ENCODE measurements around the gene GGCX.
"Not testable (repeated sequence)": the region's sequence is repeated elsewhere in the genome, so short reads cannot be mapped to it uniquely, and the experiment has no call there.

The GGCX gene

DNA sequence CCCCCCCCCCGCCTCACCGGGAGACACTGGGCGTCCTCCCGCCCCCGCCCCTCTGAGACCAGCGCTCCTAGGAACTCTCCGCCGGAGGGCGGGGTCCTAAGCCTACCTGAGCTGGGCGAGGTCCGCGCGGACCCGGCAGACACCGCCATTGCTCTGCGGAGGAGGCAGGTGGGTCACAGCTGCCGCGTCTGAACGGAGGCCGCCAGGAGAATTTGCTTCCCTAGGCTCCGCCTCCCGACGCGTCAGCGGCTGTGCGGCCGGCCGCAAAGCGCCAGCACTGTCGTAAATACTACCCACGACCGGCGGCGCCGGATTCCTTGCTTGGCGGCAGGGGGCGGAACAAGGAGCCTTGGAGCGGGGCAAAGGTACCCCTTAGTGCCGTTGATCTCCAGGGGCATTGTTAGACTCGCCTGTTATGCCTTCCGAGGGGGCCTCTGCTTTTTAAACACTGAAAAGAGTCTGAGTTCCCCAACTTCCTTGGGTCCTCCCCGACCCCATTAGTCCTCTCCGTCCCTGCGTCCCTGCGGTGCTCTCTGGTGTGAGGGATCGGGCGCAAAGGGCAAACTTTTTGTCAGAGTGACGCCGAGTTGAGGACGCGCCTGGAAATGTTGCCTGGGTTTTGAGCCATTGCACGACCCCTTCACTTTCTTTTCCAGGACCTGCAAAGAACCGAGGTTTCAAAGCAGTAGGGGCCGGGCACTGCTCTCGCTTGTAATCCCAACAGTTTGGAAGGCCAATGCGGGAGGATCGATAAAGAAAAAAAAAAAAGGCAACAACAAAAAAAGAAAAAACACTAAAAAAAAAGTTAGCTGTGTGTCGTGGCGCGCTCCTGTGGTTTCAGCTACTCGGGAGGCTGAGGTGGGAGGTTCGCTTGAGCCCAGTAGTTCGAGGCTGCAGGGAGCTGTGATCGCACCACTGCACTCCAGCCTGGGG is at the start of gene GGCX:
Gene GGCX (minus strand): TSS at position 214 of the 933 bp plus-strand sequence. CDS start 65 bp downstream, at position 149.
- DNase-seq (ENCODE audit: low read depth): peak; percentile 95

DNA sequence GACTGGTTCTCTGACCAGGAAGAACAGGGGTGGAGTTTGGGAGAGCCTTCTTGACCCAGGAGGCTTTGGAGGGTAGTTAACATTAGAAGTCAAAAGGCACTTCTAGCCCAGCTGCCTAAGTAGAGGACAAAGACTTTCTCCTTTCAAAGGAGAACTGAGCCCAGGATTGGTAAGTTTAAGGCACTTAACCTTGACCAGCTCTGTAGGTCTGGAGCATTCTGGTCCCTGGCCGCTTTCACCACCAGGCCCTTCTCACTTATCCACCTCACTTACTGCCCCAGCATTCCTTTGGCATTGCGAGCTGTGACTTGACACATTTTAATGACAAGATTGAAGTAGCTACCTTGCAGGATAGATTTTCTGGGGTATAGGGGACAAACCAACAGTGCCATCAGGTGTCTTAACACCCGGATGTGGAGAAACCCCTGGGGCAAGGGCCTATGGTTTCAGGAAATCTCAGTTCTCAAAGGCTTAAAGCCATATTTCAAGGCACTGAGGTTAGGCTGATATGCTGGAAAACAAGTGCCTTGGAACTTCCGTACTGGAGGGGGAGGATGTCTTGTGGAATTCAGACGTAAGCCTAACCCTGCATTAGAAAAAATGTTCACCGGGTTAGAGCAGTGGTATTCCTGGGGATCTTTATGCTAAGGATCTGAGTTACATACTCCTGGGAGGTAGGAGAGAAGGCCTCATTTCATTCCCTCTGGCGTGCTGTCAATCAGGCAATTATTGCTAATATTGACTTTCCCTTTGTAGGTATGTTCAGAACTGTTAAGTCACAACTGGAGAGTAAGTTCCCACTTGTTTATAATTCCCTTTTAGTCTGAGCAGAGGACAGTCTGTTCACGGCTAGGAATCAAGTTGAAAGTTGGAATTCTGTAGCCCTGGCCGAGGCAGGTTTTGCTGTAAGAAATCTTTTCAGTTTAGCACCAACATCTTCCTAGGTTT is 46.2 kb upstream of the GGCX start:
- DNase-seq (ENCODE audit: low read depth): no peak

DNA sequence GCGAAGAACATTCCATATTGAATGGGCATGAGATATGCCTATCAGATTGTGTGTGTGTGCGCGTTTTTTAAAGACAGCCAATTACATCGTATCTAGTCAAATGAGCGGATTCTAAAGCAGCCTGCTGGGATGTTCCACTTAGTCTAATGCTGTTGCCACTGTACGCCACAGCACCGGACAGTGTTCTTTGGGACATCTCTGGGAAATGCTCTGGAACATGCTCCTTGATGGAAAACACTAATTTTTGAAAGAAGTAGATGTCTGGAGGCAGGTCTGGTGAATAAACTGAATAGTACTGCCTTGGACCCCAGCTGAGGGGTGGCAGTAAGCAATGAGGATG is 44.8 kb upstream of the GGCX start:
- DNase-seq (ENCODE audit: low read depth): no peak

DNA sequence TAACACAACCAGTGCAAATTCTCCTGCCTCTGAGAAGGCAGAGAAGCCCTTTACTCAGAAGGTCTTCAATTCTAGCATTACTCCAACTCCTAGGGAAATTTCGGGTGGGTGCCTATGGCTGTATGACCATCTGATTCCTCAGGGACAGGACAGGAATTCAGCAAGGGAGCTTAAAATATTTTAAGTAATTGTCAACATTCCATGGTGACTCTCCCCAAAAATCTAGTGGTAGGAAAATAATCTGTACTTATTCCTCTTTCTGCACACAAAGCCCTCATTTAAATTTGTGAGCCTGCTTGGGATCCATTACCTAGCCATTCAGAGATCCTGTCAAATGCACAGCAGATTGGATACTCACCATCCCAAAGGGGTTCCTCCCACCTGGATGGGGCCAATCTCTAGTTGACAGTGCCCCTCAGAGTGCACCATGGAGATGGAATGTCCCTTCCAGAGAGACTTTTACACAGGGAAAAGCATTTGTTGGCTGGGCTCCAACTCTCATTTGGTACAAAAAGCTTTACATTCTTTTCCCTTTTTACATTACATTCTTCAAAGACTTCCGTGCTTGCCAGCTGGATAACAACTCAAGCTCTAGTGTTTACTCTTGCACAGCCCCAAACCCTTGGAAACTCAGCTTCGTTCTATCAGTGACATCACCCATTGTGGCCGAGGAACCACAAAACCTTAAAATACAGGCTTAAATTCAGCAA is 44.3 kb upstream of the GGCX start:
- no peak for DNase-seq (ENCODE audit: low read depth)

DNA sequence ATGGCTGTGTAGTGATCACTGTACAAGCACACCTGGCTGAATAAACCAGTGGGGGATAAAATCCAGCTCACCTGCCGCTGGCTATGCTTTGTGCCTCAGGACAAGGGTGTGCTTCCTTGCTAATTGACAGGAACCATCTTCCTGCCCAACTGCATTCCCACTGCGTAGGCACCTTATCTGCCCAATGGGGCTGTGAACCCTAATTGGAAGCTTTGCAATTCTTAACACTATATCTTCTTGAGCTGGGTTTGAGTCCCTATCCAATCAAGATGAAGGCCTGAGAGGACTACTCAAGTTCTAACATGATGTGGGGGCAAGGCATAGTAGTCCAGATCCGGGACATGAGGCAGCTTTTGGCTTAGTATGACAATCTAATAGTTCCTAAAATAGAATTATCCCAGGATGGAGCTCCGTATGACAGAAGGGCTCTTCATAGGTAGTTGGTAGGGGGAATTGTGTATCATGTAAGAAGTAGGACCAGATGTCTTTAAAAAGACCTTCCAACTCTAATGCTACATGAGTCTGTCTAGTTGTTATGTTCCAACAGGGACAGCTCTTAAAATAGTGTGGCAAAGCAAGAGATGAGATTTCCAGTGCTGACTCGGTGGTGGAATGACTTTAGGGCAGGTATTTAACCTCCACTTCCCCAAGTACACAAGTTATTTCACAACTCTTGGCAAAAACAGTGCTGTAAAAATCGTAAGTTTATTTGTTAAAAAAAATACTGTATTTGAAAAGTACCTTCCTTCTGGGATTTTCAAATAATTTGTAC is 43.5 kb upstream of the GGCX start:
- DNase-seq (ENCODE audit: low read depth): no peak

DNA sequence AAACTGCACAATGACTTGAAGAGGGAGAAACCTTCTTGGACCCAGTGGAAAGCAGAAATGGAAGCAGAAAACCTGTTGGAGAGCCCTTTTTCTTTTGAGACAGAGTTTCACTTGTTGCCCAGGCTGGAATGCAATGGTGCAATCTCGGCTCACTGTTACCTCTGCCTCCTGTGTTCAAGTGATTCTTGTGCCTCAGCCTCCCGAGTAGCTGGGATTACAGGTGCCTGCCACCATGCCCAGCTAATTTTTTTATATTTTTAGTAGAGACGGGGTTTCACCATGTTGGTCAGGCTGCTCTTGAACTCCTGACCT is 42.8 kb upstream of the GGCX start:
- not testable (repeated sequence) for DNase-seq (ENCODE audit: low read depth)

DNA sequence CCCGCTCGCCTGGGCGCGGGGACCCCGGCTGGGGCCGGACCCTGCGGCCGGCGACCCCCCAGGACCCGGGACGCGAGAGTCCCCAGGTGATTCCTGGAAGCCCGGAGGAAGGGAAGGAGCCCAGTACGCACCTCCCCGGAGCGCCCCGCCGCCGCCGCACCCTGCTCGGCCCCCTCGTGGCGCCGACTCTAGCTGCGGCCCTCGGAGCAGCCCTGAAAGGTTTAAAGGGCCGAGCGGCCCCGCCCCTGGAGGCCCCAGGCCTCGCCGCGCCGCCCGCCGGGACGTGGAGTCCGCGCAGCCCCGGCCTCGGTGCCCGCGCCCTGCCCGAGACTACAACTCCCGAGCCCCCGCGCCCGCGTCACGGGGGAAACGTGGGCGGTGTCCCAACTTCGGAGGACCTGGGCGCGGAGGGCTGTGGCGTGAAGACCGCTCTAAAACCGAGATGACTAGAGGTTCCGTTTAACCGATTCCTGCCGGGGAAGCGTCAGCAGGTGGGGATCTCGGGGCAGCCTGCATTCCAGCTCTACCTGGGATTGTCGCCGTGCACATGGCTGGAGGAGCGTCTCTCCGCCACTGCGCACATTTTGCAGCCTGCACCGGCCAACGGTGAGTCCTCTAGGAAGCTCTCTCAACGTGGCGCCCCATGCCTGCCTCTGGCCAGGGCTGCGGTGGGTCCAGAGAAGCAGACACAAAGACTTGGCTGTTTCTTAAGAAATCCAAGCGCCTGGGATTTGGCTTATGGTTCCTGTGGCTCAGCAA is 41.4 kb upstream of the GGCX start, which contains the start of gene TMEM150A:
Gene TMEM150A (minus strand): TSS at position 223 of the 759 bp plus-strand sequence. CDS start 750 bp downstream, outside the sequence.
- DNase-seq (ENCODE audit: low read depth): peak; percentile 83

DNA sequence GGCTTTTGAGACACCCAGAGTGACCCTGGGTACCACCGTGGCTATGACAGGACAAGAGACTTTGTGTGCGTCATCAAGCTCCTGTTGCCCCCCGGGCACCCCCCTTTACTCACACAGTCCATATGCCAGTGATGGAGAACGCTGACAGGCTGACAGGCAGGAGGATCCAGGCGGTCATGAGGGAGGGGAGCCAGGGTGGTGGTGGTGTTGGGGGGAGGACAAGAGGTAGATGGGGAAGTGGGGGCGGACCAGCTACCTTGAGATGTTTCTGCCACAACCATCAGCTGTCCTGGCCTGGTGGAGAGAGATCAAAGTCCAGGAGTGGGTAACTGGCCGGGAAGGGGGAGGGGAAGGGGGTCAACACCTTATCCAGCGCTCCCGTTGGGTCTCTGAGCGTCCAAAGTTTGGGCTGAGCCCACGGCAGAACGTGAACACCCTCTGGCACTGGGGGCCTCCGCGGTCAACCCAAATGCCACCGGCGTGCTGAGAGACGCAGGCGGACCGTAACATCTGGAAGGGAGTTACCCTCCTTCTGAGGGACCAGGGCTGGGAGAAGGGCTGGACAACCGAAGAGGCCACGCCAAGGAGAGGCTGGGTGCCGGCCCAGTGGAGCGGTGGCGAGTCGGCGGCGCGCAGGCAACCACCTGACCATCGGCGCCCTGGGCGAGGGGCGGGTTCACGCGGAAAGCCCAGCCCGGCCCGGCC is 40.6 kb upstream of the GGCX start:
- no peak for DNase-seq (ENCODE audit: low read depth)

DNA sequence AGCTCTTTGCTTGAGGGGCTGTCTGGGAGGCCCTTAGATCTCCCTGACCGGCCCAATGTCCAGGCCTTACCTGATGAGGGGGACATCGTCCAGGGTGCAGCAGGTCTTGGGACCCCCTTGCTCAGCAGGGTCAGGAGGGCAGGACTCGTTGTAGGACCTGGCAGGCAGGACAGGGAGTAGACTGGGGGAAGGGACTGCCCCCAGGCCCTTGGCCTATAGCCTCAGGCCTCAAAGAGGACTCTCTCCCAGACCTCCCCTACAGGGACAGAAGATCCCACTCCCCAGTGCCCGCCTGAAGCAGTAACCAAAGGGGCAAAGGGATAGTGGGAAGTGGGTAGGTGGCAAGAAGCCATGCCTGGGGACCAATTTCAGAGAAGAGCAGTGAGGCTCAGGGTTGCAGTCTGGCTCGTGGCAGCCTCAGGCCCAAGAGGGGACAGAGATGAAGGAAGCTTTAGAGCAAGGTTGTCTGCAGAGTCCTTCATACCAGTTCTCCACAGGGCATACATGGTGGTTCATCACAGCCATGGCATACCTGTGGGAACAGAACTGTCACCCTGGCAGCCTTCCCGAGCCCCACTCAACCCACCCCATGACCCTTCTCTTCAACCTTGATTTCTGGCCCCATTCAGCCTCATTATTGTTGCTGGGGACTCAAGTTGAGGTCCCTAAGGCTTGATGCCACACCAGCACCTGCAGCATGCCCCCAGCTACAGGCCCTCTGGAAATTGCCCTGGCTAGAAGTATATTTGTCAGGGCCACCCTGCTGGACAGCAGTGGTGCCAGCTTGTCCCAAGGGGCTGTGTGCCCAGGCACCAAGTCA is 39.9 kb upstream of the GGCX start:
- DNase-seq (ENCODE audit: low read depth): no peak

DNA sequence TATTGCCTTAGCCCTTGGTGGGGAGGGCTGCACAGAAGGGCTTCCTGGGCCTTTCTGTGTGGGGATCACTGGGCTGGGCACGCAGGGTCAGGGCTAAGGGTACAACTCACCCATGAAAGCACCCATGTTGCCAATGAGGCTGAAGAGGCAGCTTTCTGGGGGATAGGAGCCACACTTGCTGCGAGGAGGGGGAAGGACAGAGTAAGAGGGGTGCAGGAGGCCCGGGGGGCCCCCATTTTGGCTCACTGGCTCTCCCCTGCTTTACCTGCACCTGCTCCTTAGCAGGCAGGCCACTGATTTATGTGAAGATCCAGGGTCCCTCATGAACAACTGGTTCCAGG is 38.9 kb upstream of the GGCX start:
- no peak for DNase-seq (ENCODE audit: low read depth)

DNA sequence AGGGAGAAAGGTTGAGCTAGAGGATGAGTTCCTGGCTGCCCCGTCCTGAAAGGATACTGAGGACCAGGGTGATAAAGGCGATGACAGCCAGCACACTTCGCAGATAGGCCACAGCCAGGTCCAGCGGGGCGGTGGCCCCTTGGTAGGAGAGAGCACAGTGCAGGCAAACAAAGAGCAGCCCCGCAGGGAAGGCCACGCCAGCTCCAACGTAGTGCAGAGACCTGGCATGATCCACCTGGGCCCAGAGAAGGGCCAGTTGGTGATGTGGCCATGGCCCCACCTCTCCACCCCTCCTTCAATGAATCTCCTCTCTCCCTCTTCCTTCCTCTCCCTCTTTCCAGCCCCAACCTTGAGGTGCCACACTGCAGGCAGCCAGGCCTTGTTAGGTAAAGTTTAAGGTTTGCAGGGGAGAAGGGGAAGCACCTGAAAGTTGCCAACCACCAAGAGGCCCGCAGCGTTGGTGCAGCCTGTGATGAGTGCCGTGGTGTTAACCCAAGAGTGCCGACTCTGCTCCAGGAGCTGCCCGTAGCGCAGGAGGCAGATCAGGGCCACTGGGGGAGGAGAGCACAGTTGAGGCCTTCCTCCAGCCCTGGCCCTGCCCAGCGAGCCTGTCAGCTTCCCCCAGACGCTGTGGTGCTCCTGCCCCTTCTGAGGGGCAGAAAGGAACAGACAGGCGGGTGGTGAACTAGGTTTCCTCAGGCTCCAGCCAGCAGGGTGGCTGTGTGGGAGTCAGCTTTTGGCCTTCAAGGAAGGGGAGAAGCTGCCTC is 38.4 kb upstream of the GGCX start:
- DNase-seq (ENCODE audit: low read depth): no peak

DNA sequence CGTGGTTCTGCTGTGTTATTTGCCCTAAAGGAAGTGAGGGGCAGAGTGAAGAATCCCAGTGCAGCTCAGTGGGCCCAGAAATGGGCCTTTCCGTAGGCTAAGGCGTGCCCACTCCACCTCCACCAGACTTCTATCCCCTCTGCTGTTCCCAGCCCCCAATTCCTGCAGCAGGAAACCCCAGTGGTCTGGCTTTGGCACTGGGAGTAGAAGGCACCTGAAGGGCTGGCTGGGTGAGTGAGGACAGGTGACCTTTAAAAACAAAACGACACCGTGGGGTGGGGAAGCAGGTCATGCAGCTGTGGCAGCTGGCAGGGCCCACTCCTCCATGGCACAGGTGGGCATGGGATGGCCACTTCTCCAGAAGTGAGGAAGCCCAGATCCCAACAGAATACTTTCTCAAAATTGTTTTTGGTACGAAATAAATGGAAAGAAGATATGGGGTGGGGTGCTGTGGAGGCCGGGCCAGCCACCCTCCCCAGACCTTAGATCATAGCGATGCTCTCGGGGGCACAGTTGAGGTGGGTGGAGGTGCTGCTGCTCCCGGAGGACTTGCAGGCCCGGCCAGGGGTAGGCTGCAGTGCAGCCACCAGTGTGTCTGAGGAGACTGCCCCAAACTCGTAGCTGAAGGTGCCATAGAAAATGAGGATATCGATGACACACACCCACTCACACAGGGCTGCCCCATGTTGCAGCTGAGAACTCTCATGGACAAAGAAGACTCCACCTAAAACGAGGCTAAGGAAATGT is 37.5 kb upstream of the GGCX start:
- DNase-seq (ENCODE audit: low read depth): no peak

DNA sequence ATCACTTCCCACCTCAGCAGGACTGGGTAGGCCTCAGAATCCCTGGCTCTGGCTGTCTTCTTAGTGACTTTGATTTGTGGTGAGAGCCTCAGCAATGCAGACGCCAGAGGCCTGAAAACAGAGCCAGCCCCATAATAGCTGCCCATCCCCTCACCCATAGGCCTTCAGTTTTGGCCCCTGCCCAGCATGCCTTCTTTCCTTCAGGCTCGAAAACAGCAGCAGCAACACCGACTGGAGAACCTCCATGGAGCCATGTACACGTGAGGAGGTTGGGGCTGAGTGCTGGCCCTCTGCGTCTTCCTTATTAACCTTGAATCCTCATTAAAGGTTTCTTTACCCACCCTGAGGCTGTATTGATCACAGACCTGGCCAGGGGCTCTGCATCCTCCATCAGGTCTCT is 35.9 kb upstream of the GGCX start:
- DNase-seq (ENCODE audit: low read depth): no peak

DNA sequence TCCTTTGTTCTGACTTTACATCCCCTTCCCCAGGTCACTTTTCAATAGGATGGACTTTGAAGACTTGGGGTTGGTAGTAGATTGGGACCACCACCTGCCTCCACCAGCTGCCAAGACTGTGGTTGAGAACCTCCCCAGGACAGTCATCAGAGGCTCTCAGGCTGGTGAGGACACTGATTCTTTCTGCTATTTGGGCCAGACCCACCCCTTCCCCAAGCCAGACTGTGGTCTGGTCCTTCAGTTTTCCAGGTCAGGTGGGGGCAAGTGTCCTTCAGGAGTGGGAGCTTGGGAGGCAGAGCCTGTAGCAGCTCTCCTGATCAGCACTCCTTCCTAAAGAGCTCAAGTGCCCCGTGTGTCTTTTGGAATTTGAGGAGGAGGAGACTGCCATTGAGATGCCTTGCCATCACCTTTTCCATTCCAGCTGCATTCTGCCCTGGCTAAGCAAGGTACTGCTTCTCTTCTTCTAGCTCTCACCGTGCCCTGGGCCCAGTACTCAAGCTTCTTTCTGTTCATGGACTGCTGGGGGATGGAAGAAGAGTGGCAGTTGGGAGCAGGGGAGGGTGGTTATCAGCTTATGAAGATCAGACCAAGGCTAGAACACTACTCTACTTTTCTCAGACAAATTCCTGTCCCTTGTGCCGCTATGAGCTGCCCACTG is 35.3 kb upstream of the GGCX start:
- no peak for DNase-seq (ENCODE audit: low read depth)

DNA sequence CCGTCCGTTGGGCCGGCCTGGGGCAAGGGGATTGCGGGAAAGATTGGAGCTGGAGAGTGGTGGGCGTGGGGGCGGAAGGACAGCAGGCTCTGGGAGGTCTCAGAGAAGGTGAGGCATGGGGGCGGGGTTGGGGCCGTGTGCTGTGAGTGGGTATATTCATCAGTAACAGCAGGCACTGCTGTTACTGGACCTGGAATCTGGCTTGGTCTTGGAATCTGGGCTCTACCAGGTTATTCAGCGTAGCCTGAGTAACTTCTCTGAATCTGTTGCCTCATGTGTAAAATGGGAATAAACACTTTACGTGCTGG is 34.7 kb upstream of the GGCX start:
- DNase-seq (ENCODE audit: low read depth): no peak

DNA sequence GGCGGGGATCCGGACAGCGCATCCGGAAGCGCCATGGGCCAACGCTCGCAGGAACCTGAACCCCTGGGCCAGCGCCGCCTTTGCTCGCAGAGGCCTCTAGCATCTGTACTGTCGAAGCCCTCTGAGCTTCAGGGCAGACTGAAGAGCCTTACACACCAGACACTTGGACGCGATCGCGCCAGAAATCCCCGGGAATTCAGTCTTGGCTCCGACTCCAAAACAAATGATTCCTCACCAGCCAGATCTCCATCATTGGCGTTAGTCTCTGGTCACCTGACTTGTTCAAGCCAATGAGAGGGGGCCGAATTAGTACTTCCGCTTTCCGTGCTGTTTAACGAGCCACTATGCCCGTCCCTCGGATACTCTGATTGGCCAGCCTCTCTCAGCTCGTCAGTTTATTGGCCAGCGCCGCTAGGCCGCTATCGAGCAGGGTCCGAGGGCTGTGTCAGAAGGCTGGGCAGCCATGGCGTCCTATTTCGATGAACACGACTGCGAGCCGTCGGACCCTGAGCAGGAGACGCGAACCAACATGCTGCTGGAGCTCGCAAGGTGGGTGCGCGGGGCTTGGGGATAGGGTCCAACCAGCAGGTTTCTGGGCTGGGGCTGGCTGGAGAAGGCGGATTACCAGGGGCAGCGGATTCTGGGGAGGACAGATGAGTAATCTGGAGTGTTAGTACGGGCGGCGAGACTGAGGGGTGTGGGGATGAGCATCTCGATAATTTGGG is 34.2 kb upstream of the GGCX start, which contains the start of gene RNF181:
Gene RNF181 (plus strand): TSS at position 445 of the 725 bp plus-strand sequence. CDS start 19 bp downstream, at position 464.
- peak; percentile 75 for DNase-seq (ENCODE audit: low read depth)
